GM23338 (cell line): ENCODE measurements around the gene TRAF3.

Experiments
- CTCF ChIP-seq, 2 experiments: fragments of 200-600 bp in 1 of 2; sonication (generic) in 1 of 2; conservative IDR thresholded peaks; 2 replicates each; pipeline versions ENCODE4 v1.5.1 to v1.6.1; 2016 to 2017; ENCODE audit warnings: antibody characterized with exemption in 2 of 2, low read depth in 2 of 2, mild to moderate bottlenecking in 2 of 2, moderate library complexity in 1 of 2
- EZH2 ChIP-seq: fragments of 200-600 bp; sonication (generic); IDR thresholded peaks from one replicate; pipeline ENCODE4 v1.8.0; 2017; ENCODE audit warnings: antibody characterized with exemption, mild to moderate bottlenecking, low read depth; ENCODE audit not compliant: unreplicated experiment
- POLR2AphosphoS5 ChIP-seq: IDR thresholded peaks from 2 replicates; pipeline ENCODE4 v1.6.1; 2016; ENCODE audit warnings: antibody characterized with exemption, low read depth

- TF ChIP-seq CTCF (conservative IDR thresholded peaks at IDR 0.05; ENCODE audit: low read depth in 2 of 2) (no peak), POLR2AphosphoS5 (no peak), EZH2 (no peak)
Measured at GRCh38 chr14:102750376-102750775, 26.9 kb upstream of the TRAF3 start.
